Neural cell (in vitro differentiated cells): Measurements from ENCODE around the gene MYBBP1A. TPM values are rescaled to one million over a fixed set of nuclear protein-coding genes. Genes with fewer than 3 reads are reported as not detected.
"Not testable (repeated sequence)": the region's sequence is repeated elsewhere in the genome, so short reads cannot be mapped to it uniquely, and the experiment has no call there.

ENCODE experiments used
- H2AFZ ChIP-seq: fragments of 200-600, 300-800 bp; sonication (generic), shearing (Covaris generic); 2 replicates; pipeline ENCODE4 v1.6.0; 2014; ENCODE audit warnings: low read depth, mild to moderate bottlenecking, antibody characterized with exemption, low read length, moderate library complexity
- H3F3A ChIP-seq: fragments of 200-600 bp; shearing (Covaris generic); 2 replicates; pipeline ENCODE4 v1.6.1; 2016; ENCODE audit warnings: mild to moderate bottlenecking, moderate library complexity, mixed read lengths, antibody characterized with exemption, low read length; ENCODE audit not compliant: insufficient read depth, poor library complexity, severe bottlenecking
- H3K27ac ChIP-seq: fragments of 200-600, 300-800 bp; sonication (generic), shearing (Covaris generic); 2 replicates; pipeline ENCODE4 v1.5.1; 2014; ENCODE audit warnings: mild to moderate bottlenecking, low read length, moderate library complexity
- H3K27me3 ChIP-seq: fragments of 300-800, 200-600 bp; sonication (generic), shearing (Covaris generic); 2 replicates; pipeline ENCODE4 v1.6.0; 2014; ENCODE audit warnings: mild to moderate bottlenecking, low read depth, low read length, moderate library complexity; ENCODE audit not compliant: insufficient read depth
- H3K36me3 ChIP-seq: fragments of 300-800, 200-600 bp; sonication (generic), shearing (Covaris generic); 2 replicates; pipeline ENCODE4 v1.5.1; 2014; ENCODE audit warnings: mild to moderate bottlenecking, antibody characterized with exemption, low read length, moderate library complexity; ENCODE audit not compliant: insufficient read depth
- H3K4me2 ChIP-seq: fragments of 300-800, 200-600 bp; sonication (generic), shearing (Covaris generic); 2 replicates; pipeline ENCODE4 v1.6.0; 2014; ENCODE audit warnings: mild to moderate bottlenecking, low read length
- H3K4me3 ChIP-seq: fragments of 300-800, 200-600 bp; sonication (generic), shearing (Covaris generic); 2 replicates; pipeline ENCODE4 v1.5.1; 2014; ENCODE audit warnings: mild to moderate bottlenecking, low read length, moderate library complexity
- H3K79me2 ChIP-seq: fragments of 200-600 bp; shearing (Covaris generic); replicated peaks from 2 replicates; pipeline ENCODE4 v1.6.0; 2014; ENCODE audit warnings: mild to moderate bottlenecking, low read length, moderate library complexity; ENCODE audit not compliant: insufficient read depth
- H3K9ac ChIP-seq: fragments of 300-800, 200-600 bp; sonication (generic), shearing (Covaris generic); 2 replicates; pipeline ENCODE4 v1.6.1; 2016; ENCODE audit warnings: mild to moderate bottlenecking, low read length, mixed read lengths
- H3K9me2 ChIP-seq: fragments of 200-600 bp; shearing (Covaris generic); 2 replicates; pipeline ENCODE4 v1.6.1; 2016; ENCODE audit warnings: mild to moderate bottlenecking, low read length, mixed read lengths; ENCODE audit not compliant: insufficient read depth
- H3K9me3 ChIP-seq: fragments of 200-600, 300-800 bp; sonication (generic), shearing (Covaris generic); 2 replicates; pipeline ENCODE4 v1.6.1; 2016; ENCODE audit warnings: mild to moderate bottlenecking, mixed run types, low read length, moderate library complexity, mixed read lengths
- H4K20me1 ChIP-seq: fragments of 200-600 bp; shearing (Covaris generic); 2 replicates; pipeline ENCODE4 v1.6.1; 2016; ENCODE audit warnings: mild to moderate bottlenecking, mixed run types; ENCODE audit not compliant: insufficient read depth
- EP300 ChIP-seq: fragments of 450-650 bp; conservative IDR thresholded peaks from 2 replicates; pipeline ENCODE4 v1.6.1; 2014; ENCODE audit warnings: antibody characterized with exemption, mild to moderate bottlenecking, moderate library complexity; ENCODE audit not compliant: poor library complexity, severe bottlenecking
- EZH2 ChIP-seq: fragments of 200-600, 300-800 bp; shearing (Covaris generic), sonication (generic); IDR thresholded peaks from 2 replicates; pipeline ENCODE4 v1.6.1; 2014; ENCODE audit warnings: antibody characterized with exemption, low read length, borderline replicate concordance, mild to moderate bottlenecking; ENCODE audit not compliant: insufficient read depth, poor library complexity, severe bottlenecking
- MXI1 ChIP-seq: fragments of 450-650 bp; conservative IDR thresholded peaks from 2 replicates; pipeline ENCODE4 v1.6.1; 2014; ENCODE audit warnings: antibody characterized with exemption, mild to moderate bottlenecking; ENCODE audit not compliant: poor library complexity, severe bottlenecking
- POLR2AphosphoS5 ChIP-seq: IDR thresholded peaks from 2 replicates; pipeline ENCODE4 v1.6.1; 2012
- RAD21 ChIP-seq: fragments of 450-650 bp; conservative IDR thresholded peaks from 2 replicates; pipeline ENCODE4 v1.6.1; 2014; ENCODE audit warnings: antibody characterized with exemption, mild to moderate bottlenecking, moderate library complexity
- SMC3 ChIP-seq: fragments of 450-650 bp; conservative IDR thresholded peaks from 2 replicates; pipeline ENCODE4 v1.6.1; 2014; ENCODE audit warnings: antibody characterized with exemption, mild to moderate bottlenecking, moderate library complexity; ENCODE audit not compliant: poor library complexity
- TAF1 ChIP-seq: IDR thresholded peaks from 2 replicates; pipeline ENCODE4 v1.6.1; 2012; ENCODE audit warnings: low read depth
- polyA plus RNA-seq: library from polyadenylated mRNA; depleted of rRNA; stranded (reverse); fragments of >200 nt; gene quantifications from 2 replicates; pipeline ENCODE4 v1.2.3, GENCODE V29; 2014
- TF ChIP-seq, protein P1 (sequence below): IDR thresholded peaks from 2 replicates; pipeline ENCODE4 v1.6.1; 2012; ENCODE audit warnings: borderline replicate concordance
- TF ChIP-seq, protein P2 (sequence below): fragments of 450-650 bp; IDR thresholded peaks from 2 replicates; pipeline ENCODE4 v1.5.1; 2014; ENCODE audit warnings: antibody characterized with exemption, mild to moderate bottlenecking, moderate library complexity; ENCODE audit not compliant: poor library complexity, severe bottlenecking

Gene MYBBP1A
- polyA plus RNA-seq, 1 donor from 2014 or later, result 15.6 TPM

GRCh38 chr17:4580291-4580690, 25.1 kb upstream of the MYBBP1A start:
- Histone ChIP-seq H4K20me1 (no peaks in the 10 kb centered on the region), H3K9me3 (no peaks in the 10 kb centered on the region), H3K9ac (no peak overlapping the region), H3F3A (no peaks in the 10 kb centered on the region), H3K9me2 (no peaks in the 10 kb centered on the region), H3K27me3 (peaks cover 22% of the 10 kb centered on the region), H3K4me3 (no peak overlapping the region), H3K27ac (no peak overlapping the region), H3K36me3 (no peaks in the 10 kb centered on the region), H2AFZ (no peak overlapping the region), H3K4me2 (no peak overlapping the region), H3K79me2 (no peaks in the 10 kb centered on the region)
- TF ChIP-seq MXI1 (no peak), EP300 (no peak), EZH2 (no peak), SMC3 (no peak), POLR2AphosphoS5 (no peak), TAF1 (no peak), RAD21 (no peak)
- TF ChIP-seq, protein P1, sequence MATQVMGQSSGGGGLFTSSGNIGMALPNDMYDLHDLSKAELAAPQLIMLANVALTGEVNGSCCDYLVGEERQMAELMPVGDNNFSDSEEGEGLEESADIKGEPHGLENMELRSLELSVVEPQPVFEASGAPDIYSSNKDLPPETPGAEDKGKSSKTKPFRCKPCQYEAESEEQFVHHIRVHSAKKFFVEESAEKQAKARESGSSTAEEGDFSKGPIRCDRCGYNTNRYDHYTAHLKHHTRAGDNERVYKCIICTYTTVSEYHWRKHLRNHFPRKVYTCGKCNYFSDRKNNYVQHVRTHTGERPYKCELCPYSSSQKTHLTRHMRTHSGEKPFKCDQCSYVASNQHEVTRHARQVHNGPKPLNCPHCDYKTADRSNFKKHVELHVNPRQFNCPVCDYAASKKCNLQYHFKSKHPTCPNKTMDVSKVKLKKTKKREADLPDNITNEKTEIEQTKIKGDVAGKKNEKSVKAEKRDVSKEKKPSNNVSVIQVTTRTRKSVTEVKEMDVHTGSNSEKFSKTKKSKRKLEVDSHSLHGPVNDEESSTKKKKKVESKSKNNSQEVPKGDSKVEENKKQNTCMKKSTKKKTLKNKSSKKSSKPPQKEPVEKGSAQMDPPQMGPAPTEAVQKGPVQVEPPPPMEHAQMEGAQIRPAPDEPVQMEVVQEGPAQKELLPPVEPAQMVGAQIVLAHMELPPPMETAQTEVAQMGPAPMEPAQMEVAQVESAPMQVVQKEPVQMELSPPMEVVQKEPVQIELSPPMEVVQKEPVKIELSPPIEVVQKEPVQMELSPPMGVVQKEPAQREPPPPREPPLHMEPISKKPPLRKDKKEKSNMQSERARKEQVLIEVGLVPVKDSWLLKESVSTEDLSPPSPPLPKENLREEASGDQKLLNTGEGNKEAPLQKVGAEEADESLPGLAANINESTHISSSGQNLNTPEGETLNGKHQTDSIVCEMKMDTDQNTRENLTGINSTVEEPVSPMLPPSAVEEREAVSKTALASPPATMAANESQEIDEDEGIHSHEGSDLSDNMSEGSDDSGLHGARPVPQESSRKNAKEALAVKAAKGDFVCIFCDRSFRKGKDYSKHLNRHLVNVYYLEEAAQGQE, result no peak
- TF ChIP-seq, protein P2, sequence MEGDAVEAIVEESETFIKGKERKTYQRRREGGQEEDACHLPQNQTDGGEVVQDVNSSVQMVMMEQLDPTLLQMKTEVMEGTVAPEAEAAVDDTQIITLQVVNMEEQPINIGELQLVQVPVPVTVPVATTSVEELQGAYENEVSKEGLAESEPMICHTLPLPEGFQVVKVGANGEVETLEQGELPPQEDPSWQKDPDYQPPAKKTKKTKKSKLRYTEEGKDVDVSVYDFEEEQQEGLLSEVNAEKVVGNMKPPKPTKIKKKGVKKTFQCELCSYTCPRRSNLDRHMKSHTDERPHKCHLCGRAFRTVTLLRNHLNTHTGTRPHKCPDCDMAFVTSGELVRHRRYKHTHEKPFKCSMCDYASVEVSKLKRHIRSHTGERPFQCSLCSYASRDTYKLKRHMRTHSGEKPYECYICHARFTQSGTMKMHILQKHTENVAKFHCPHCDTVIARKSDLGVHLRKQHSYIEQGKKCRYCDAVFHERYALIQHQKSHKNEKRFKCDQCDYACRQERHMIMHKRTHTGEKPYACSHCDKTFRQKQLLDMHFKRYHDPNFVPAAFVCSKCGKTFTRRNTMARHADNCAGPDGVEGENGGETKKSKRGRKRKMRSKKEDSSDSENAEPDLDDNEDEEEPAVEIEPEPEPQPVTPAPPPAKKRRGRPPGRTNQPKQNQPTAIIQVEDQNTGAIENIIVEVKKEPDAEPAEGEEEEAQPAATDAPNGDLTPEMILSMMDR, result no peak

- H3K9me3 ChIP-seq, result no peaks in the 10 kb centered on the region
- no peaks in the 10 kb centered on the region for H3K36me3 ChIP-seq
- no peak overlapping the region for H2AFZ ChIP-seq
- TF ChIP-seq EZH2 (no peak), POLR2AphosphoS5 (no peak), RAD21 (no peak), TAF1 (no peak), SMC3 (no peak), MXI1 (no peak), EP300 (no peak)
- TF ChIP-seq, protein P2, result no peak
- TF ChIP-seq, protein P1, result no peak
- H4K20me1 ChIP-seq, result no peaks in the 10 kb centered on the region
- peaks cover 17% of the 10 kb centered on the region for H3K27me3 ChIP-seq
- H3K9ac ChIP-seq, result no peak overlapping the region
- no peaks in the 10 kb centered on the region for H3K9me2 ChIP-seq
- no peaks in the 10 kb centered on the region for H3K79me2 ChIP-seq
- no peak overlapping the region for H3K27ac ChIP-seq
- no peaks in the 10 kb centered on the region for H3F3A ChIP-seq
- no peak overlapping the region for H3K4me2 ChIP-seq
- H3K4me3 ChIP-seq, result no peak overlapping the region
These were observed 24.5 kb upstream of the MYBBP1A start for GRCh38 chr17:4579678-4580077.

GRCh38 chr17:4578349-4578748, 23.2 kb upstream of the MYBBP1A start:
- H3K79me2 ChIP-seq, H3K9ac ChIP-seq, H3K9me2 ChIP-seq, H3K9me3 ChIP-seq, H3F3A ChIP-seq, H3K4me3 ChIP-seq, H3K4me2 ChIP-seq, H4K20me1 ChIP-seq, H2AFZ ChIP-seq, H3K27me3 ChIP-seq, H3K27ac ChIP-seq, H3K36me3 ChIP-seq: not testable (repeated sequence)
